ENCODE measurements around the gene COMMD1.

DNA sequence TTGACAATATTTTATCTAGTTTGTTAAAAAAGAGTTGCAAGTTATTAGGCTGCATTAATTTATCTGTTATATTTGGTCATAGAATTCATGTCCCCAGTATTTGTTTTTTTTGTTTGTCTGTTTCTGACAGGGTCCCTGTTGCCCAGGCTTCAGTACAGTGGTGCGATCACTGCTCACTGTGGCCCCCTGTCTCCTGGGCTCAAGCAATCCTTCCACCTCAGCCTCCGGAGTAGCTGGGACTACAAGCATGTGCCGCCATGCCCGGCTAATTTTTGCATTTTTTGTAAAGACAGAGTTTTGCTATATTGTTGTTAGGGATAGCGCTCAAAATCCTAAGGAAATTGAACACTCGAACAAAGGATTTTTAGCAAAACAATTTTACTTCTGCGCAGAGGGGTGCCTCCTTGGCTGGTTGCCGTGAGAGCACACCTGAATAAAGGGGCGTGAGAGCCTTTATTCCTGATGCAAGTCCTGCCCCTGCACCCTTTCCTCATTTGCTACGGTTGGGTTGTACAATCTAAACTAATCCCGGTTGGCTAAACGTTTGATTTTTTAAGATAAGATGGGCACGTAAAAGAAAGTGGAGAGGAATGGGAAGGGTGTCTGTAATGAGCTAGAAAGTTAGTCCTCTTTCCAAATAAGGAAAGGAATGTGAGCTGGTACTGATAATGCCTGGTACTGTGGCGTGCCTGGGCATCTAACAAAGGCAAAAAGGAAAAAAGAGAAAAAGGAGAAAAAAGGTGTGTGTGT, 65.5 kb downstream of the COMMD1 start:
- TF ChIP-seq, protein P1, sequence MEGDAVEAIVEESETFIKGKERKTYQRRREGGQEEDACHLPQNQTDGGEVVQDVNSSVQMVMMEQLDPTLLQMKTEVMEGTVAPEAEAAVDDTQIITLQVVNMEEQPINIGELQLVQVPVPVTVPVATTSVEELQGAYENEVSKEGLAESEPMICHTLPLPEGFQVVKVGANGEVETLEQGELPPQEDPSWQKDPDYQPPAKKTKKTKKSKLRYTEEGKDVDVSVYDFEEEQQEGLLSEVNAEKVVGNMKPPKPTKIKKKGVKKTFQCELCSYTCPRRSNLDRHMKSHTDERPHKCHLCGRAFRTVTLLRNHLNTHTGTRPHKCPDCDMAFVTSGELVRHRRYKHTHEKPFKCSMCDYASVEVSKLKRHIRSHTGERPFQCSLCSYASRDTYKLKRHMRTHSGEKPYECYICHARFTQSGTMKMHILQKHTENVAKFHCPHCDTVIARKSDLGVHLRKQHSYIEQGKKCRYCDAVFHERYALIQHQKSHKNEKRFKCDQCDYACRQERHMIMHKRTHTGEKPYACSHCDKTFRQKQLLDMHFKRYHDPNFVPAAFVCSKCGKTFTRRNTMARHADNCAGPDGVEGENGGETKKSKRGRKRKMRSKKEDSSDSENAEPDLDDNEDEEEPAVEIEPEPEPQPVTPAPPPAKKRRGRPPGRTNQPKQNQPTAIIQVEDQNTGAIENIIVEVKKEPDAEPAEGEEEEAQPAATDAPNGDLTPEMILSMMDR (IDR thresholded peaks at IDR 0.05): no peak
- no peak for TF ChIP-seq POLR2A (IDR thresholded peaks at IDR 0.05)

Data from uterus (tissue), 2 donors.